Vagina (tissue), 2 donors: ENCODE results near the gene MRTFB. TPM values are rescaled to one million over a fixed set of nuclear protein-coding genes. Genes with fewer than 3 reads are reported as not detected.

Experiments
- DNase-seq, 2 donors: peaks; one replicate each; pipeline ENCODE4 v3.0.0-alpha.2; 2017; ENCODE audit errors: extremely low spot score in 2 of 2
- H3K27ac ChIP-seq: fragments of 200-600 bp; sonication (generic); one replicate; pipeline ENCODE4 v1.5.1; 2019
- H3K27me3 ChIP-seq: fragments of 200-600 bp; sonication (generic); one replicate; pipeline ENCODE4 v1.5.1; 2019
- H3K36me3 ChIP-seq, 2 donors: fragments of 200-600 bp; sonication (generic); one replicate each; pipeline ENCODE4 v1.5.1; 2017 to 2019
- H3K4me1 ChIP-seq: fragments of 200-600 bp; sonication (generic); one replicate; pipeline ENCODE4 v1.5.1; 2019
- H3K4me3 ChIP-seq, 2 donors: fragments of 200-600 bp; sonication (generic); 1 replicate in 1 of 2; 2 replicates in 1 of 2; pipeline ENCODE4 v1.5.1; 2016 to 2019
- H3K9me3 ChIP-seq: fragments of 200-600 bp; sonication (generic); one replicate; pipeline ENCODE4 v1.5.1; 2019
- CTCF ChIP-seq, 3 experiments: fragments of 450-650 bp in 2 of 3; fragments of 200-600 bp in 1 of 3; sonication (generic) in 1 of 3; IDR thresholded peaks; one replicate each; pipeline ENCODE4 v1.5.1; 2017 to 2019; ENCODE audit warnings: antibody characterized with exemption in 3 of 3, mild to moderate bottlenecking in 2 of 3, moderate library complexity in 2 of 3
- POLR2A ChIP-seq, 2 donors: fragments of 450-650 bp; IDR thresholded peaks; one replicate each; pipeline ENCODE4 v1.6.1; 2017; ENCODE audit warnings: antibody characterized with exemption in 2 of 2, mild to moderate bottlenecking in 2 of 2, moderate library complexity in 2 of 2
- POLR2AphosphoS5 ChIP-seq, 2 donors: sonication (generic); formaldehyde crosslinking; IDR thresholded peaks; one replicate each; pipeline ENCODE4 v1.9.0; 2017; ENCODE audit warnings: antibody characterized with exemption in 2 of 2, mild to moderate bottlenecking in 2 of 2, low read depth in 1 of 2; ENCODE audit not compliant: insufficient read depth in 1 of 2
- intact Hi-C: fragments of 100-400 bp; cut with DNase I; formaldehyde crosslinking; loops from one replicate; pipeline ENCODE4 v1.15.1; 2023
- total RNA-seq: library from RNA; depleted of rRNA; stranded (reverse); fragments of >200 nt; gene quantifications from one replicate; pipeline ENCODE4 v1.2.3, GENCODE V29; 2016

MRTFB gene
- total RNA-seq, 1 donor from 2014 or later = 103 TPM

GRCh38 chr16:14112539-14112856 is 41.4 kb downstream of the MRTFB start:
- no peak for DNase-seq
- no peaks in the 10 kb centered on the region for H3K9me3 ChIP-seq
- no peak overlapping the region for H3K4me3 ChIP-seq
- H3K27me3 ChIP-seq = no peaks in the 10 kb centered on the region
- peaks cover 70% of the 10 kb centered on the region for H3K4me1 ChIP-seq
- no peak for TF ChIP-seq CTCF (IDR thresholded peaks at IDR 0.05)
- no peak for TF ChIP-seq POLR2AphosphoS5 (IDR thresholded peaks at IDR 0.05; ENCODE audit: insufficient read depth in 1 of 2, low read depth in 1 of 2)
- TF ChIP-seq POLR2A (IDR thresholded peaks at IDR 0.05) = no peak
- intact Hi-C loops = no loop called here
- peak overlapping the region; percentile 70 for H3K27ac ChIP-seq
- no peaks in the 10 kb centered on the region for H3K36me3 ChIP-seq

GRCh38 chr16:14113344-14113743 is 42.2 kb downstream of the MRTFB start:
- Histone ChIP-seq H3K4me3 (no peak overlapping the region), H3K36me3 (no peaks in the 10 kb centered on the region), H3K27me3 (no peaks in the 10 kb centered on the region), H3K27ac (peak overlapping the region; percentile 70), H3K9me3 (no peaks in the 10 kb centered on the region), H3K4me1 (peaks cover 66% of the 10 kb centered on the region)
- TF ChIP-seq POLR2AphosphoS5 (IDR thresholded peaks at IDR 0.05; ENCODE audit: insufficient read depth in 1 of 2, low read depth in 1 of 2) (no peak), POLR2A (IDR thresholded peaks at IDR 0.05) (no peak), CTCF (IDR thresholded peaks at IDR 0.05) (no peak)
- intact Hi-C loops = no loop called here
- DNase-seq = no peak

GRCh38 chr16:14117051-14117450 is 45.9 kb downstream of the MRTFB start:
- TF ChIP-seq POLR2A (IDR thresholded peaks at IDR 0.05) = no peak
- TF ChIP-seq CTCF (IDR thresholded peaks at IDR 0.05) = no peak
- no peak for TF ChIP-seq POLR2AphosphoS5 (IDR thresholded peaks at IDR 0.05; ENCODE audit: insufficient read depth in 1 of 2, low read depth in 1 of 2)
- DNase-seq = no peak
- Histone ChIP-seq H3K4me3 (no peak overlapping the region), H3K9me3 (no peaks in the 10 kb centered on the region), H3K36me3 (no peaks in the 10 kb centered on the region), H3K4me1 (peaks cover 52% of the 10 kb centered on the region), H3K27me3 (no peaks in the 10 kb centered on the region), H3K27ac (no peak overlapping the region)
- intact Hi-C loops = no loop called here

GRCh38 chr16:14119799-14120198 is 48.7 kb downstream of the MRTFB start:
- Histone ChIP-seq H3K9me3 (no peaks in the 10 kb centered on the region), H3K27ac (no peak overlapping the region), H3K4me3 (no peak overlapping the region), H3K27me3 (no peaks in the 10 kb centered on the region), H3K4me1 (peaks cover 30% of the 10 kb centered on the region), H3K36me3 (no peaks in the 10 kb centered on the region)
- TF ChIP-seq POLR2AphosphoS5 (IDR thresholded peaks at IDR 0.05; ENCODE audit: insufficient read depth in 1 of 2, low read depth in 1 of 2) (no peak), POLR2A (IDR thresholded peaks at IDR 0.05) (no peak), CTCF (IDR thresholded peaks at IDR 0.05) (no peak)
- intact Hi-C loops = no loop called here
- DNase-seq = no peak

GRCh38 chr16:14120335-14120734 is 49.2 kb downstream of the MRTFB start:
- peaks cover 34% of the 10 kb centered on the region for H3K4me1 ChIP-seq
- H3K27ac ChIP-seq = no peak overlapping the region
- no peaks in the 10 kb centered on the region for H3K9me3 ChIP-seq
- no peaks in the 10 kb centered on the region for H3K27me3 ChIP-seq
- DNase-seq = no peak
- no peak for TF ChIP-seq POLR2AphosphoS5 (IDR thresholded peaks at IDR 0.05; ENCODE audit: insufficient read depth in 1 of 2, low read depth in 1 of 2)
- no peak for TF ChIP-seq POLR2A (IDR thresholded peaks at IDR 0.05)
- no peak for TF ChIP-seq CTCF (IDR thresholded peaks at IDR 0.05)
- intact Hi-C loops = no loop called here
- H3K36me3 ChIP-seq = no peaks in the 10 kb centered on the region
- H3K4me3 ChIP-seq = no peak overlapping the region
